SK-N-SH (cell line): ENCODE data around the gene RNF223. TPM values are rescaled to one million over a fixed set of nuclear protein-coding genes. Genes with fewer than 3 reads are reported as not detected.

Experiments used
- CTCF ChIA-PET: fragments of 300-600, 350-600 bp; formaldehyde crosslinking; extraction: SDS; loops from one replicate; lab custom pipeline; 2021; lab: Yijun Ruan, JAX
- POLR2A ChIA-PET: fragments of 350-600 bp; sonication (Branson Sonifier 250); formaldehyde crosslinking; extraction: SDS; loops from one replicate; lab custom pipeline; 2020; ENCODE audit warnings: antibody characterized with exemption, inconsistent platforms; lab: Yijun Ruan, JAX
- DNase-seq: peaks from one replicate; pipeline ENCODE4 v3.0.0; 2012
- H2AFZ ChIP-seq: fragments of 200-600 bp; sonication (generic); 2 replicates; pipeline ENCODE4 v1.8.1; 2016; ENCODE audit warnings: antibody characterized with exemption, mild to moderate bottlenecking, low read depth
- H3F3A ChIP-seq: fragments of 200-600 bp; sonication (generic); replicated peaks from 2 replicates; pipeline ENCODE3; 2016; ENCODE audit warnings: antibody characterized with exemption, mild to moderate bottlenecking; ENCODE audit not compliant: insufficient read depth
- H3K27ac ChIP-seq, 2 experiments: fragments of 200-500 bp in 1 of 2; fragments of 200-600 bp in 1 of 2; sonication (Bioruptor generic) in 1 of 2; sonication (generic), shearing (Covaris generic) in 1 of 2; 2 replicates each; pipeline versions ENCODE4 v1.5.1 to v1.6.1; 2014 to 2016; ENCODE audit warnings: low read depth in 2 of 2, inconsistent platforms in 1 of 2, low read length in 1 of 2, mild to moderate bottlenecking in 1 of 2, mixed read lengths in 1 of 2
- H3K27me3 ChIP-seq: fragments of 200-600 bp; sonication (generic), shearing (Covaris generic); 2 replicates; pipeline ENCODE4 v1.6.1; 2016; ENCODE audit warnings: mixed run types; ENCODE audit not compliant: insufficient read depth
- H3K36me3 ChIP-seq, 2 experiments: fragments of 200-500 bp in 1 of 2; fragments of 200-600 bp in 1 of 2; sonication (Bioruptor generic) in 1 of 2; sonication (generic) in 1 of 2; replicated peaks in 1 of 2; 2 replicates each; pipeline versions ENCODE3 to v1.5.1; 2014 to 2016; ENCODE audit warnings: low read length in 1 of 2, mild to moderate bottlenecking in 1 of 2; ENCODE audit not compliant: insufficient read depth in 2 of 2, control insufficient read depth in 1 of 2
- H3K4me1 ChIP-seq, 2 experiments: fragments of 200-500 bp in 1 of 2; fragments of 200-600 bp in 1 of 2; sonication (Bioruptor generic) in 1 of 2; sonication (generic), shearing (Covaris generic) in 1 of 2; 2 replicates each; pipeline versions ENCODE4 v1.5.1 to v1.6.1; 2014 to 2016; ENCODE audit warnings: low read depth in 1 of 2, low read length in 1 of 2, mixed run types in 1 of 2; ENCODE audit not compliant: insufficient read depth in 2 of 2, control insufficient read depth in 1 of 2
- H3K4me2 ChIP-seq: fragments of 200-600 bp; sonication (generic), shearing (Covaris generic); 2 replicates; pipeline ENCODE4 v1.6.1; 2017; ENCODE audit warnings: mixed run types
- H3K4me3 ChIP-seq, 2 experiments: fragments of 200-500 bp in 1 of 2; fragments of 200-600 bp in 1 of 2; sonication (Bioruptor generic) in 1 of 2; sonication (generic), shearing (Covaris generic) in 1 of 2; 2 replicates each; pipeline versions ENCODE4 v1.5.1 to v1.8.1; 2014 to 2016; ENCODE audit warnings: low read depth in 2 of 2, inconsistent platforms in 1 of 2, low read length in 1 of 2, mild to moderate bottlenecking in 1 of 2, mixed read lengths in 1 of 2, moderate library complexity in 1 of 2
- H3K79me2 ChIP-seq: fragments of 200-600 bp; sonication (generic); 2 replicates; pipeline ENCODE4 v1.8.1; 2017; ENCODE audit warnings: mild to moderate bottlenecking; ENCODE audit not compliant: insufficient read depth
- H3K9ac ChIP-seq: fragments of 200-600 bp; sonication (generic); 2 replicates; pipeline ENCODE4 v1.6.1; 2017; ENCODE audit warnings: mixed run types
- H3K9me2 ChIP-seq: fragments of 200-600 bp; sonication (generic); 2 replicates; pipeline ENCODE4 v1.6.1; 2017; ENCODE audit warnings: mixed run types
- H3K9me3 ChIP-seq: fragments of 200-600 bp; sonication (generic); 2 replicates; pipeline ENCODE4 v1.6.1; 2017; ENCODE audit warnings: mixed run types, mild to moderate bottlenecking, moderate library complexity
- H4K20me1 ChIP-seq: fragments of 200-600 bp; sonication (generic); 2 replicates; pipeline ENCODE4 v1.6.1; 2017; ENCODE audit warnings: mild to moderate bottlenecking, mixed run types; ENCODE audit not compliant: insufficient read depth
- CHD2 ChIP-seq: fragments of 150-350 bp; IDR thresholded peaks from 2 replicates; pipeline ENCODE4 v1.6.1; 2018; ENCODE audit warnings: low read length; ENCODE audit not compliant: partially characterized antibody
- EZH2phosphoT487 ChIP-seq: fragments of 200-600 bp; sonication (generic); IDR thresholded peaks from 2 replicates; pipeline ENCODE4 v1.6.1; 2017; ENCODE audit warnings: low read depth, mixed run types, mild to moderate bottlenecking, antibody characterized with exemption, moderate library complexity, borderline replicate concordance
- FOSL2 ChIP-seq: IDR thresholded peaks from 2 replicates; pipeline ENCODE4 v1.4.0; 2012; ENCODE audit warnings: low read depth, mild to moderate bottlenecking, moderate library complexity, borderline replicate concordance
- GATA2 ChIP-seq: sonication (generic); formaldehyde crosslinking; IDR thresholded peaks from 2 replicates; pipeline ENCODE4 v1.5.0; 2020; ENCODE audit warnings: mild to moderate bottlenecking, missing genetic modification reagents
- JUND ChIP-seq: IDR thresholded peaks from 2 replicates; pipeline ENCODE4 v1.4.0; 2012
- MEF2A ChIP-seq: IDR thresholded peaks from 2 replicates; pipeline ENCODE4 v1.4.0; 2012; ENCODE audit warnings: low read depth, borderline replicate concordance
- NFIC ChIP-seq: IDR thresholded peaks from 2 replicates; pipeline ENCODE4 v1.4.0; 2012; ENCODE audit warnings: borderline replicate concordance
- NRF1 ChIP-seq: IDR thresholded peaks from 2 replicates; pipeline ENCODE4 v1.6.1; 2012; ENCODE audit warnings: low read depth, mild to moderate bottlenecking, low read length
- POLR2AphosphoS5 ChIP-seq: IDR thresholded peaks from 2 replicates; pipeline ENCODE4 v1.6.1; 2012; ENCODE audit warnings: low read depth, low read length
- YY1 ChIP-seq: IDR thresholded peaks from 2 replicates; pipeline ENCODE4 v1.4.0; 2012; ENCODE audit warnings: low read depth, mild to moderate bottlenecking
- WGBS: methylation state at CpG from one replicate; pipeline ENCODE4 v1.1.6; 2017; ENCODE audit warnings: low lambda C conversion rate; 5-methylcytosine and 5-hydroxymethylcytosine counted together
- polyA plus RNA-seq, 3 experiments: library from polyadenylated mRNA; depleted of rRNA; stranded (reverse); fragments of >200 nt; gene quantifications; 2 replicates each; pipeline ENCODE4 v1.2.3, GENCODE V29; 2012
- TF ChIP-seq, protein P1 (sequence below): fragments of 200-600 bp; sonication (generic); IDR thresholded peaks from 2 replicates; pipeline ENCODE4 v1.6.1; 2017; ENCODE audit warnings: antibody characterized with exemption, mild to moderate bottlenecking, moderate library complexity
- TF ChIP-seq, protein P2 (sequence below): IDR thresholded peaks from 2 replicates; pipeline ENCODE4 v1.4.0; 2012; ENCODE audit warnings: low read depth, borderline replicate concordance

Gene RNF223
- polyA plus RNA-seq, 1 of the 3 experiments (the other 2 are of a cell fraction), result not detected

DNA sequence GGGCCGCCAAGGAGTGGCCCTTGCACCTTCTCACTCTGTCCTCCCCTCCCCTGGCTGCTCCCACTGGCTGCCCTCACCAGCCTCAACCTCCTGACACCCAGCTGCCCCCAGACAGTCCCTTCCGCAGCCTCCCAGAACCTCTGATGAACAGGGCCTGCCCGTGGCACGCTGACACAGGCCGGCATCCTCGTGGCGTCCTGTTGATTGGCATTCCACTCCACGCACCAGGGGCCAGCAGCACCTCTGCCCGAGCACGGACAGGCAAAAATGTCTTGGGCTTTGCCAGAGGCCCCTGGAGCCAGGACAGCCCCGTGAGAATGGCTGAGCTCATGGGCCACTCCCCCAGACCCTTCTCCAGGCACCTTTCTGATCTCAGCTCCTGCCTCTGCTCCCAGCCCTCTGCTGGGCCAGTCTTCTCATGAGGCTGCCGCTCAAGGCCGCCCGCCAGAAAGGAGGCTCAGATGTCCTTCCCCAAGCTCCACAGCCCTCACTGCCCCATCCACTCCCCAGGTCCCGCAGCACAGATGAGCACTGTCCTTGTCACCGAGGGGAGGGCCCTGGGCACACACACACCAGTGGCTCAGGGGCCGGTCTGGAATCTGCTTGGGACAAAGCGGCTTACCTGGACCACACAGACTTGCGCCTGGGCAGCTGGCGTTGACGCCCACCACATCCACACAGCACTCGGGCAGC is 15.8 kb upstream of the RNF223 start:
- peak; percentile 16 for DNase-seq
- H3K9me3 ChIP-seq, result no peaks in the 10 kb centered on the region
- no peak overlapping the region for H3K27ac ChIP-seq
- no peaks in the 10 kb centered on the region for H3K79me2 ChIP-seq
- H3K4me2 ChIP-seq, result no peak overlapping the region
- no peaks in the 10 kb centered on the region for H3K9me2 ChIP-seq
- no peak overlapping the region for H2AFZ ChIP-seq
- H3K4me3 ChIP-seq, result no peak overlapping the region
- no peaks in the 10 kb centered on the region for H3K4me1 ChIP-seq
- POLR2A ChIA-PET, result no interaction called here
- no peaks in the 10 kb centered on the region for H3K27me3 ChIP-seq
- CTCF ChIA-PET, result interaction anchor here (0.8 to 1.6 kb wide), 2 partner anchors 32 to 42 kb away, joined by 3 to 4 read pairs; no protein-coding TSS in a partner anchor
- H3K9ac ChIP-seq, result no peak overlapping the region
- no peaks in the 10 kb centered on the region for H3F3A ChIP-seq
- no peaks in the 10 kb centered on the region for H3K36me3 ChIP-seq
- no peaks in the 10 kb centered on the region for H4K20me1 ChIP-seq
- TF ChIP-seq MEF2A (no peak), GATA2 (no peak), NFIC (no peak), JUND (no peak), EZH2phosphoT487 (no peak), YY1 (no peak)
- 97% methylated on average over 15 of the region's 22 CpGs for WGBS

DNA sequence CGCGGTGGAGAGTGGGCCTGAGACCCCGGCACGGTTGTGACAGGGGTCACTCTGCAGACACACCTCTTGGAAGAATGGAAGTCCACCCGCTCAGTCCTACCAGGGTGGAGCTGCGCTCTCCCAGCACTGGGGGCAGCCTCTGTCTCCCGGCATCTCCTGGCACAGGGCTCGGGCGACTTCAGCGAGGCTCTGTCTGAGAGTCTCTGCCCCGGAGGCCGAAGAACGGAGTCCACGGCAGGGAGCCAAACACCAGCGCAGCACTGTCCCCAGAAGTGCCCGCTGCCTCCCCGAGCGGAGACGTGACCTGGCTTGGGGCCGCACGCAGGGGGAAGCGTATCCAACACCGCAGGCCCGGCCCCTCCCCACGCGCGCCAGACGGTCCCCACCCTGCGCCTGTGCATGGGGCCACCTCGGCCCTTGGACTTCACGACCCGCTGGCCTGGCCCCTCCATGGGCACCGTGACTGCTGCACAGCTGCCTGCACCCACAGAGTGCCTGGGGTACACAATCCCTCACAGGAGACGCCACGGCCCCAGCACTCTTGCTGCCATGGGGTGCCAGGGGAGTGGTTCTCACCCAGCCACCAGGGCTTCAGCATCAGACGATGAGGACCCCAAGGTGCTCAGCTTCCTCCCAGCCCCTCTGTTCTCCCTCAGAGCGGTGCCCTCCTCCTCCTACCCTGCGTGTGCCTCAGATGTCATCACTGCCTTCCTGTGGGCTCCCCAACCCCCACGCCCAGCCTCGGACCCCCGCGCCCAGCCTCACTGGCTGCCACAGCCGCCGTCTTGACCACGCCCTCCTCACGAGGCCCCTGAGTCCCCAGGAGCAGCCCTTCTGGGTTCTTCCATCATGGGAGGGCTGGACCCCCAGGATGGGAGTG is 14.9 kb upstream of the RNF223 start:
- TF ChIP-seq NRF1, result no peak
- no peak for TF ChIP-seq POLR2AphosphoS5
- TF ChIP-seq NFIC, result no peak
- TF ChIP-seq CHD2, result no peak
- TF ChIP-seq, protein P1, sequence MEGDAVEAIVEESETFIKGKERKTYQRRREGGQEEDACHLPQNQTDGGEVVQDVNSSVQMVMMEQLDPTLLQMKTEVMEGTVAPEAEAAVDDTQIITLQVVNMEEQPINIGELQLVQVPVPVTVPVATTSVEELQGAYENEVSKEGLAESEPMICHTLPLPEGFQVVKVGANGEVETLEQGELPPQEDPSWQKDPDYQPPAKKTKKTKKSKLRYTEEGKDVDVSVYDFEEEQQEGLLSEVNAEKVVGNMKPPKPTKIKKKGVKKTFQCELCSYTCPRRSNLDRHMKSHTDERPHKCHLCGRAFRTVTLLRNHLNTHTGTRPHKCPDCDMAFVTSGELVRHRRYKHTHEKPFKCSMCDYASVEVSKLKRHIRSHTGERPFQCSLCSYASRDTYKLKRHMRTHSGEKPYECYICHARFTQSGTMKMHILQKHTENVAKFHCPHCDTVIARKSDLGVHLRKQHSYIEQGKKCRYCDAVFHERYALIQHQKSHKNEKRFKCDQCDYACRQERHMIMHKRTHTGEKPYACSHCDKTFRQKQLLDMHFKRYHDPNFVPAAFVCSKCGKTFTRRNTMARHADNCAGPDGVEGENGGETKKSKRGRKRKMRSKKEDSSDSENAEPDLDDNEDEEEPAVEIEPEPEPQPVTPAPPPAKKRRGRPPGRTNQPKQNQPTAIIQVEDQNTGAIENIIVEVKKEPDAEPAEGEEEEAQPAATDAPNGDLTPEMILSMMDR, result no peak
- no peak for TF ChIP-seq MEF2A
- TF ChIP-seq, protein P2, sequence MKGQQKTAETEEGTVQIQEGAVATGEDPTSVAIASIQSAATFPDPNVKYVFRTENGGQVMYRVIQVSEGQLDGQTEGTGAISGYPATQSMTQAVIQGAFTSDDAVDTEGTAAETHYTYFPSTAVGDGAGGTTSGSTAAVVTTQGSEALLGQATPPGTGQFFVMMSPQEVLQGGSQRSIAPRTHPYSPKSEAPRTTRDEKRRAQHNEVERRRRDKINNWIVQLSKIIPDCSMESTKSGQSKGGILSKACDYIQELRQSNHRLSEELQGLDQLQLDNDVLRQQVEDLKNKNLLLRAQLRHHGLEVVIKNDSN, result no peak
- TF ChIP-seq FOSL2, result no peak
- TF ChIP-seq YY1, result no peak
- Histone ChIP-seq H3K4me1 (no peaks in the 10 kb centered on the region), H3K4me3 (no peak overlapping the region), H3K27ac (no peak overlapping the region), H2AFZ (no peak overlapping the region), H3K79me2 (no peaks in the 10 kb centered on the region), H3K4me2 (no peak overlapping the region), H3K9me2 (no peaks in the 10 kb centered on the region), H4K20me1 (no peaks in the 10 kb centered on the region), H3K27me3 (no peaks in the 10 kb centered on the region), H3K9me3 (no peaks in the 10 kb centered on the region), H3K36me3 (no peaks in the 10 kb centered on the region), H3F3A (no peaks in the 10 kb centered on the region), H3K9ac (no peak overlapping the region)
- DNase-seq, result peak; percentile 33
- ChIA-PET POLR2A (no interaction called here), CTCF (interaction anchor here (1.6 kb wide), 1 partner anchor 33 kb away, joined by 4 read pairs; no protein-coding TSS in a partner anchor)
- 91% methylated on average over 16 of the region's 46 CpGs for WGBS
